Uterus (tissue), 4 donors: ENCODE data around the gene LENG8. TPM values are rescaled to one million over a fixed set of nuclear protein-coding genes. Genes with fewer than 3 reads are reported as not detected.

ENCODE experiments used
- DNase-seq, 2 donors: peaks; one replicate each; pipeline ENCODE4 v3.0.0-alpha.2; 2019 to 2020
- H3K27ac ChIP-seq, 2 donors: fragments of 200-600 bp; sonication (generic); 1 replicate in 1 of 2; 2 replicates in 1 of 2; pipeline ENCODE4 v1.5.1; 2016 to 2018
- H3K27me3 ChIP-seq, 2 donors: fragments of 200-600 bp; sonication (generic); one replicate each; pipeline ENCODE4 v1.5.1; 2018 to 2019; ENCODE audit warnings: control low read depth in 1 of 2
- H3K36me3 ChIP-seq, 2 donors: fragments of 200-600 bp; sonication (generic); one replicate each; pipeline ENCODE4 v1.5.1; 2019; ENCODE audit warnings: control low read depth in 1 of 2
- H3K4me1 ChIP-seq, 2 donors: fragments of 200-600 bp; sonication (generic); one replicate each; pipeline ENCODE4 v1.5.1; 2018 to 2019; ENCODE audit warnings: control low read depth in 1 of 2
- H3K4me3 ChIP-seq, 2 donors: fragments of 200-600 bp; sonication (generic); 1 replicate in 1 of 2; 2 replicates in 1 of 2; pipeline ENCODE4 v1.5.1; 2018 to 2019; ENCODE audit warnings: mild to moderate bottlenecking in 1 of 2
- H3K9me3 ChIP-seq, 2 donors: fragments of 200-600 bp; sonication (generic); one replicate each; pipeline ENCODE4 v1.5.1; 2019; ENCODE audit warnings: control low read depth in 1 of 2
- POLR2A ChIP-seq, 2 donors: fragments of 450-650 bp; IDR thresholded peaks; one replicate each; pipeline ENCODE4 v1.6.1; 2016; ENCODE audit warnings: antibody characterized with exemption in 2 of 2, mild to moderate bottlenecking in 1 of 2, moderate library complexity in 1 of 2
- intact Hi-C: fragments of 100-400 bp; cut with DNase I; formaldehyde crosslinking; loops from one replicate; pipeline ENCODE4 v1.15.1; 2023; ENCODE audit warnings: low total_unique reads
- total RNA-seq, 4 donors: library from RNA; depleted of rRNA in 3 of 4; stranded (reverse); fragments of >200 nt in 3 of 4; gene quantifications; one replicate each; pipeline versions ENCODE4 v1.1.0 to v1.2.4, GENCODE V29; 2014 to 2023
- TF ChIP-seq, protein P1 (sequence below), 4 experiments: fragments of 200-600 bp in 2 of 4; fragments of 450-650 bp in 2 of 4; sonication (generic) in 2 of 4; IDR thresholded peaks; one replicate each; pipeline ENCODE4 v1.5.1; 2016 to 2019; ENCODE audit warnings: antibody characterized with exemption in 4 of 4, mild to moderate bottlenecking in 2 of 4, moderate library complexity in 1 of 4
- donor health status: DM: yes; HTN: yes; CAD: no.

LENG8 gene
- total RNA-seq, 4 donors from 2014 or later = 58.1 to 275 (median 91.4) TPM

DNA sequence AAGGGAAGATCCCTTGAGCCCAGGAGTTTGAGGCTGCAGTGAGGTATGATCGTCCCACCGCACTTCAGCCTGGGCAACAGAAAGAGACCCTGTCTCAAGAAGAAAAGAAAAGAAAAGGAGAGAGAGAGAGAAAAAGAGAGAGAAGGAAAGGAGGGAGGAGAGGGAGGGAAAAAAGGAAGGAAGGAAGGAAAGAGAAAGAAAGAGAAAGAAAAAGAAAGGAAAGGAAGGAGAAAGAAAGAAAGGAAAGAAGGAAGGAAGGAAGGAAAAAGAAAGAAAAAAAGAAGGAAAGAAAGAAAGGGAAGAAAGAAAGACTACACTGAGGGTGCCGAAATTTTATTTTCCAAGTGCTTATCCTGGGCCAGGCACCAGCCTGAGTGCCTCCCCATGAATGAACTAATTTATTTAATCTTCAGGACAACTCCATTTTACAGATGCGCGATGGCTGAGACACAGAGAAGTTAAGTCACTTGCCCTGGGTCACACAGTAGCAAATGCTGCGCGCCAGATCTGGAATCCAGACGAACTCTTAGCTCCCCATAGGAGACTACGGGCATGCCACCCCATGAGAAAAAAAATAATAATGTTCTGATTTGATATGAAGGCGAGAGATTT, 21.4 kb downstream of the LENG8 start:
- no peaks in the 10 kb centered on the region for H3K4me1 ChIP-seq
- intact Hi-C loops = no loop called here

DNA sequence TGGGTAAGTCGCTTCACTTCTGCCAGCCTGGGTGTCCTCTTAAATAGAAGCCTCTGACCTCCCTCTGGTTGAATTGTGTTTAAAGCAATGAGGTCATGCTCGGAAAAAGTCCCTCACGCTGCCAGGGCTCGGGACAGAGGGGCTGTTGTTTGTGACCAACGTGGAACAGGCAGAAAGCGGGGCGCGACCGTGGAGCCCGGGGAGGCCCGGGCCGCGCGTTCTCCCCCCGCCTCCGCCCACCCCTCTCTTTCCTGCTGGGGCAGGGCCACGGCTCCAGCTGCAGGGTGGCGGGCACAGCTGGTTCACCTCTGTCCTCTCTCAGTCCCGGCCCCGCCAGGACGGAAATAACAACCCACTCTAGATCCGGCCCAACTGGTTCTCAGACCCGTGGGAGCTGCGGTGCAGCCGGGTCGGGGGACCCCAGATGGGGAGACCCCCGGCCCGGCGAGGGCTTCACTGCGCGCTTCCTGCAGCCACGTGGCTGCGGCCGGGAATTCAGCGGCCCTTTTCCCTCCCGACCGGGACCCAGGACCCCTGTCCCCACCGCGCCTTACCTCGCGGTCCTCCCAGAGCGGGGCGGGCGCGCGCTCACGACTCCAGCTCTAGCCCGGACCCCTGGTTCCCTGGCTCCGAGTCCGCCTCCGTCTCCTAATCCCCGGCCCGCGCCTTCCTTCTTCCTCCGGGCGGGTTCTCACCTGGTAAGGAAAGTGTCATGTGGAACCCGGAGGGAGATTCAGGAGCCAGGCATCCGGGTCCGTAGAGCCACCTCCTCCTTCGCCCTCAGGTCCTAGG, 22.2 kb downstream of the LENG8 start:
- TF ChIP-seq, protein P1, sequence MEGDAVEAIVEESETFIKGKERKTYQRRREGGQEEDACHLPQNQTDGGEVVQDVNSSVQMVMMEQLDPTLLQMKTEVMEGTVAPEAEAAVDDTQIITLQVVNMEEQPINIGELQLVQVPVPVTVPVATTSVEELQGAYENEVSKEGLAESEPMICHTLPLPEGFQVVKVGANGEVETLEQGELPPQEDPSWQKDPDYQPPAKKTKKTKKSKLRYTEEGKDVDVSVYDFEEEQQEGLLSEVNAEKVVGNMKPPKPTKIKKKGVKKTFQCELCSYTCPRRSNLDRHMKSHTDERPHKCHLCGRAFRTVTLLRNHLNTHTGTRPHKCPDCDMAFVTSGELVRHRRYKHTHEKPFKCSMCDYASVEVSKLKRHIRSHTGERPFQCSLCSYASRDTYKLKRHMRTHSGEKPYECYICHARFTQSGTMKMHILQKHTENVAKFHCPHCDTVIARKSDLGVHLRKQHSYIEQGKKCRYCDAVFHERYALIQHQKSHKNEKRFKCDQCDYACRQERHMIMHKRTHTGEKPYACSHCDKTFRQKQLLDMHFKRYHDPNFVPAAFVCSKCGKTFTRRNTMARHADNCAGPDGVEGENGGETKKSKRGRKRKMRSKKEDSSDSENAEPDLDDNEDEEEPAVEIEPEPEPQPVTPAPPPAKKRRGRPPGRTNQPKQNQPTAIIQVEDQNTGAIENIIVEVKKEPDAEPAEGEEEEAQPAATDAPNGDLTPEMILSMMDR (IDR thresholded peaks at IDR 0.05) = no peak
- TF ChIP-seq POLR2A (IDR thresholded peaks at IDR 0.05) = peak in 1 of 2 donors; percentile 21
- Histone ChIP-seq H3K9me3 (no peaks in the 10 kb centered on the region), H3K4me3 (peak overlapping the region; percentile 11 to 26), H3K36me3 (no peaks in the 10 kb centered on the region), H3K27me3 (peaks cover 0 to 4% of the 10 kb centered on the region in 2 donors), H3K4me1 (no peaks in the 10 kb centered on the region), H3K27ac (peak overlapping the region; percentile 47 to 72)
- no peak for DNase-seq
- intact Hi-C loops = no loop called here

More for the DNA sequence above, 21.4 kb downstream of the LENG8 start:
- Histone ChIP-seq H3K4me3 (no peak overlapping the region), H3K27ac (peak overlapping the region; percentile 47 to 72), H3K36me3 (no peaks in the 10 kb centered on the region), H3K27me3 (peaks cover 0 to 4% of the 10 kb centered on the region in 2 donors), H3K9me3 (no peaks in the 10 kb centered on the region)
- TF ChIP-seq POLR2A (IDR thresholded peaks at IDR 0.05) = no peak
- TF ChIP-seq, protein P1 (IDR thresholded peaks at IDR 0.05) = no peak
- no peak for DNase-seq

DNA sequence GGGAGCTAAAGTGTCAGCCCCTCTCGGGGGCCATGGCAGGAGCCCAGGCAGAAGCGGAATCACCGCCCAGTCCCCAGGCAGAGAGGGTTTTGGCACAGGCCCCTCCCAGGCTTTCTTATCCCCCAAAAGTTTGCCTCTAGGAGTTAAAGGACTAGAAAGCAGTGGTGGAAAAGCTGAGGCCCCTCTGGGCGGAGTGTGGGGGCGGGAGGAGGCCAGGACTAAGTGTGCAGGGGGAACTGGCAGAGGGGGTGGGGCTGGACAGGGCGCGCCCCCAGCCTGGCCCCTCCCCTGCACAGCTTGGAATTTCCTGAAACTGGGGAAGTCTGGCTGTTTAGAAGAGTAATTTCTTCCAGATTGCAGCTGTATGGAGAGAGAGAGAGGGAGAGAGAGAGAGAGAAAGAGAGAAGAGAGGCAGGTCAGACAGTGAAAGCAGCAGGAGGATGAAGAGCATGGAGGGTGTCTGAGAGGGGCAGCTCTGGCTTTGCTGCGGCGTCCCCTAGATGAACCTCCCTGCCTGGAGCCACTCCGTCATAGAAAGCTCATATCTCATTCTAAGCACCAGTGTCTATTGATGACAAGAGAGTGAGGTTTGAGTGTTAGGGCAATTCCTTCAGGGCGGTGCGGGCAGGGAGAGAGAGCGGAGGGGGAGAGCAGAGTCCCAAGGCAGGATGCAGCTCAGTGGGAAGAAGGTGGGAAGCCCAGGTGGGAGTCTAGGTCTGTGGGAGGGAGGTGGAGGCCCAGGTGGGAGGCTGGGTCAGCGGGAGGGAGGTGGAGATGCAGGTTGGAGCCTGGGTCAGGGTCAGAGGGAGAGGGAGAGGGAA, 24.3 kb downstream of the LENG8 start, which contains the start of gene CDC42EP5:
Gene CDC42EP5, minus strand, starts transcription at position 226 of the 821 bp plus-strand sequence. CDS start 7,749 bp downstream, outside the sequence.
- intact Hi-C loops = no loop called here

DNA sequence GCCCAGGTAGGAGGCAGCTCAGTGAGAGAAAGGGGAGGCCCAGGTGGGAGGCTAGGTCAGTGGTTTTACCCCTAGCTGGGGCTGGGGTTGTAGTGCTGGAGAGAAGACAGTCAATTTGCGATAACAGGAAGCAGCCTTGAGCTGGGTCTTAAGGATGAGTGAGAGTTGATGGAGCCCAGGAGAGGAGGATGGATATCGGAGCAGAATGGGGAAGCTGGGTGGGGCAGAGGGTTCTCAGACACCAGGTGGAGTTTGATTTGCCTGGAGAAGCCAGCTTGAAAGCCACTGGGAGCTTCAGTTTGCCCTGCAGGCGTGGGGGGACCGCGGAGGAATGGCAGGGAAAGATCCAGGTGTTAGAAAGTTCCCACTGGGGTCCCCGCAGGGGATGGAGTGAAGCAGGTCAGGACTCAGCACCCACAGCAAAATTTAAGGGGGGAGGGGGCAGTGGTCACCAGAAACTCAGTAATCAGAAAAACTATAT, 24.9 kb downstream of the LENG8 start:
- TF ChIP-seq, protein P1 (IDR thresholded peaks at IDR 0.05) = no peak
- TF ChIP-seq POLR2A (IDR thresholded peaks at IDR 0.05) = no peak
- H3K9me3 ChIP-seq = no peaks in the 10 kb centered on the region
- H3K4me3 ChIP-seq = no peak overlapping the region
- intact Hi-C loops = no loop called here
- DNase-seq = no peak
- peaks cover 0 to 4% of the 10 kb centered on the region in 2 donors for H3K27me3 ChIP-seq
- no peaks in the 10 kb centered on the region for H3K36me3 ChIP-seq
- peak overlapping the region; percentile 83 to 84 for H3K27ac ChIP-seq
- no peaks in the 10 kb centered on the region for H3K4me1 ChIP-seq

More for the DNA sequence above, 24.3 kb downstream of the LENG8 start, which contains the start of gene CDC42EP5:
- H3K9me3 ChIP-seq = no peaks in the 10 kb centered on the region
- H3K4me3 ChIP-seq = peak within 1 kb of the TSS; percentile 37 to 39
- no peaks in the 10 kb centered on the region for H3K36me3 ChIP-seq
- no peaks in the 10 kb centered on the region for H3K4me1 ChIP-seq
- peak; percentile 77 to 84 for DNase-seq
- H3K27me3 ChIP-seq = peaks cover 0 to 4% of the 10 kb centered on the region in 2 donors
- TF ChIP-seq, protein P1 (IDR thresholded peaks at IDR 0.05) = no peak
- peak; percentile 35 to 57 for TF ChIP-seq POLR2A (IDR thresholded peaks at IDR 0.05)
- H3K27ac ChIP-seq = peak within 1 kb of the TSS; percentile 83 to 84
